GM12878 (cell line): ENCODE results near the gene ISG20L2.

Source experiments
- ASH2L ChIP-seq: fragments of 300-600, 200-600 bp; sonication (generic); IDR thresholded peaks from 2 replicates; pipeline ENCODE4 v1.6.1; 2017; ENCODE audit warnings: low read depth, mild to moderate bottlenecking, borderline replicate concordance
- RAD51 ChIP-seq: fragments of 450-650 bp; IDR thresholded peaks from 2 replicates; pipeline ENCODE4 v1.6.1; 2016; ENCODE audit warnings: moderate library complexity, mild to moderate bottlenecking, inconsistent platforms
- RBBP5 ChIP-seq: fragments of 200-600 bp; sonication (generic); conservative IDR thresholded peaks from 2 replicates; pipeline ENCODE4 v1.6.1; 2016
- TAF1 ChIP-seq: IDR thresholded peaks from 2 replicates; pipeline ENCODE4 v1.6.1; 2011; ENCODE audit warnings: mild to moderate bottlenecking, low read depth, low read length, borderline replicate concordance
- TBL1XR1 ChIP-seq: IDR thresholded peaks from 2 replicates; pipeline ENCODE4 v1.6.1; 2012; ENCODE audit warnings: low read depth, low read length, improper control_type of control experiment
- ZNF207 ChIP-seq: fragments of 450-650 bp; IDR thresholded peaks from 2 replicates; pipeline ENCODE4 v1.6.1; 2014; ENCODE audit warnings: antibody characterized with exemption, mild to moderate bottlenecking, borderline replicate concordance
- ZNF24 ChIP-seq: fragments of 450-650 bp; IDR thresholded peaks from 2 replicates; pipeline ENCODE4 v1.6.1; 2017; ENCODE audit warnings: antibody characterized with exemption, mild to moderate bottlenecking
- TF ChIP-seq, protein P1 (sequence below): fragments of 450-650 bp; IDR thresholded peaks from 2 replicates; pipeline ENCODE4 v1.6.1; 2017; ENCODE audit warnings: mild to moderate bottlenecking, low read depth, inconsistent platforms; ENCODE audit not compliant: poor library complexity, severe bottlenecking
- TF ChIP-seq, protein P2 (sequence below), 3 experiments: IDR thresholded peaks in 2 of 3; conservative IDR thresholded peaks in 1 of 3; 2 replicates each; pipeline ENCODE4 v1.5.1; 2011; ENCODE audit warnings: low read depth in 3 of 3, low read length in 3 of 3, mild to moderate bottlenecking in 3 of 3, control low read depth in 2 of 3, moderate library complexity in 2 of 3, inconsistent platforms in 1 of 3, mixed read lengths in 1 of 3; ENCODE audit not compliant: control insufficient read depth in 2 of 3, insufficient read depth in 1 of 3; ENCODE audit errors: extremely low read depth in 1 of 3
- TF ChIP-seq, protein P3 (sequence below): fragments of 450-650 bp; IDR thresholded peaks from 2 replicates; pipeline ENCODE4 v1.6.1; 2017; ENCODE audit warnings: mild to moderate bottlenecking
- TF ChIP-seq, protein P4 (sequence below): IDR thresholded peaks from 2 replicates; pipeline ENCODE4 v1.6.1; 2011; ENCODE audit warnings: borderline replicate concordance, low read depth, mild to moderate bottlenecking, moderate library complexity, mixed read lengths, low read length; ENCODE audit not compliant: insufficient read depth; ENCODE audit errors: extremely low read length

DNA sequence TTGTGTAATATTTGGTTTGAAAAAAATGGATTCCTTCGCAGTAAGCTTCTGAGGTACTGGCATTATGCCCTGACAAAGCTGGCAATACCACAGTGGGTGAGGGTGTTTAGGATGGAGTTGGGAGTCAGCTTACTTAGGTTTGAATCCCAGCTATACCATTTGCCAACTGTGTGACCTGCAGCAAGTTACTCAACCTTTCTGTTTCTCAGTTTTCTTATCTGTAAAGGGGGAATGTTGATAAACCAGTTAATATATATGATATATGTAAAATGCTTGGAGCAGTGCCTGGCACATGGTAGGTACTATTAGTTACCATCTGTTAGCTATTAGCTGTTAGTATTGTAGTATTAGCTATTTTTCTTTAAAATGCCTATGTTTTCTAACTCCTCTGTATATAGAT lies 27.8 kb upstream of the ISG20L2 start:
- TF ChIP-seq, protein P1, sequence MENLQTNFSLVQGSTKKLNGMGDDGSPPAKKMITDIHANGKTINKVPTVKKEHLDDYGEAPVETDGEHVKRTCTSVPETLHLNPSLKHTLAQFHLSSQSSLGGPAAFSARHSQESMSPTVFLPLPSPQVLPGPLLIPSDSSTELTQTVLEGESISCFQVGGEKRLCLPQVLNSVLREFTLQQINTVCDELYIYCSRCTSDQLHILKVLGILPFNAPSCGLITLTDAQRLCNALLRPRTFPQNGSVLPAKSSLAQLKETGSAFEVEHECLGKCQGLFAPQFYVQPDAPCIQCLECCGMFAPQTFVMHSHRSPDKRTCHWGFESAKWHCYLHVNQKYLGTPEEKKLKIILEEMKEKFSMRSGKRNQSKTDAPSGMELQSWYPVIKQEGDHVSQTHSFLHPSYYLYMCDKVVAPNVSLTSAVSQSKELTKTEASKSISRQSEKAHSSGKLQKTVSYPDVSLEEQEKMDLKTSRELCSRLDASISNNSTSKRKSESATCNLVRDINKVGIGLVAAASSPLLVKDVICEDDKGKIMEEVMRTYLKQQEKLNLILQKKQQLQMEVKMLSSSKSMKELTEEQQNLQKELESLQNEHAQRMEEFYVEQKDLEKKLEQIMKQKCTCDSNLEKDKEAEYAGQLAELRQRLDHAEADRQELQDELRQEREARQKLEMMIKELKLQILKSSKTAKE = no peak
- TF ChIP-seq ZNF207 (no peak), TAF1 (no peak), ASH2L (no peak), RAD51 (no peak), TBL1XR1 (no peak), ZNF24 (no peak), RBBP5 (no peak)
- TF ChIP-seq, protein P2, sequence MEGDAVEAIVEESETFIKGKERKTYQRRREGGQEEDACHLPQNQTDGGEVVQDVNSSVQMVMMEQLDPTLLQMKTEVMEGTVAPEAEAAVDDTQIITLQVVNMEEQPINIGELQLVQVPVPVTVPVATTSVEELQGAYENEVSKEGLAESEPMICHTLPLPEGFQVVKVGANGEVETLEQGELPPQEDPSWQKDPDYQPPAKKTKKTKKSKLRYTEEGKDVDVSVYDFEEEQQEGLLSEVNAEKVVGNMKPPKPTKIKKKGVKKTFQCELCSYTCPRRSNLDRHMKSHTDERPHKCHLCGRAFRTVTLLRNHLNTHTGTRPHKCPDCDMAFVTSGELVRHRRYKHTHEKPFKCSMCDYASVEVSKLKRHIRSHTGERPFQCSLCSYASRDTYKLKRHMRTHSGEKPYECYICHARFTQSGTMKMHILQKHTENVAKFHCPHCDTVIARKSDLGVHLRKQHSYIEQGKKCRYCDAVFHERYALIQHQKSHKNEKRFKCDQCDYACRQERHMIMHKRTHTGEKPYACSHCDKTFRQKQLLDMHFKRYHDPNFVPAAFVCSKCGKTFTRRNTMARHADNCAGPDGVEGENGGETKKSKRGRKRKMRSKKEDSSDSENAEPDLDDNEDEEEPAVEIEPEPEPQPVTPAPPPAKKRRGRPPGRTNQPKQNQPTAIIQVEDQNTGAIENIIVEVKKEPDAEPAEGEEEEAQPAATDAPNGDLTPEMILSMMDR (IDR thresholded peaks at IDR 0.05 in 2 of 3, conservative IDR thresholded peaks at IDR 0.05 in 1 of 3; ENCODE audit: control insufficient read depth in 2 of 3, extremely low read depth in 1 of 3, insufficient read depth in 1 of 3, low read depth in 3 of 3, low read length in 3 of 3) = no peak
- TF ChIP-seq, protein P3, sequence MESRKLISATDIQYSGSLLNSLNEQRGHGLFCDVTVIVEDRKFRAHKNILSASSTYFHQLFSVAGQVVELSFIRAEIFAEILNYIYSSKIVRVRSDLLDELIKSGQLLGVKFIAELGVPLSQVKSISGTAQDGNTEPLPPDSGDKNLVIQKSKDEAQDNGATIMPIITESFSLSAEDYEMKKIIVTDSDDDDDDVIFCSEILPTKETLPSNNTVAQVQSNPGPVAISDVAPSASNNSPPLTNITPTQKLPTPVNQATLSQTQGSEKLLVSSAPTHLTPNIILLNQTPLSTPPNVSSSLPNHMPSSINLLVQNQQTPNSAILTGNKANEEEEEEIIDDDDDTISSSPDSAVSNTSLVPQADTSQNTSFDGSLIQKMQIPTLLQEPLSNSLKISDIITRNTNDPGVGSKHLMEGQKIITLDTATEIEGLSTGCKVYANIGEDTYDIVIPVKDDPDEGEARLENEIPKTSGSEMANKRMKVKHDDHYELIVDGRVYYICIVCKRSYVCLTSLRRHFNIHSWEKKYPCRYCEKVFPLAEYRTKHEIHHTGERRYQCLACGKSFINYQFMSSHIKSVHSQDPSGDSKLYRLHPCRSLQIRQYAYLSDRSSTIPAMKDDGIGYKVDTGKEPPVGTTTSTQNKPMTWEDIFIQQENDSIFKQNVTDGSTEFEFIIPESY = no peak
- TF ChIP-seq, protein P4, sequence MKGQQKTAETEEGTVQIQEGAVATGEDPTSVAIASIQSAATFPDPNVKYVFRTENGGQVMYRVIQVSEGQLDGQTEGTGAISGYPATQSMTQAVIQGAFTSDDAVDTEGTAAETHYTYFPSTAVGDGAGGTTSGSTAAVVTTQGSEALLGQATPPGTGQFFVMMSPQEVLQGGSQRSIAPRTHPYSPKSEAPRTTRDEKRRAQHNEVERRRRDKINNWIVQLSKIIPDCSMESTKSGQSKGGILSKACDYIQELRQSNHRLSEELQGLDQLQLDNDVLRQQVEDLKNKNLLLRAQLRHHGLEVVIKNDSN = no peak
